Stimulated activated naive CD4-positive, alpha-beta T cell (primary cell): ENCODE results near the gene ASTN1.

Experiments used
- DNase-seq, 6 experiments: peaks; one replicate each; lab custom pipeline; 2025; lab: John Stamatoyannopoulos, UW

Gene ASTN1

GRCh38 chr1:176878750-176879536 is 285.6 kb downstream of the ASTN1 start:
- DNase-seq = no peak

- DNase-seq = no peak
These were observed 287.0 kb downstream of the ASTN1 start for GRCh38 chr1:176877557-176877956.

GRCh38 chr1:176876966-176877515 is 287.5 kb downstream of the ASTN1 start:
- DNase-seq = no peak

GRCh38 chr1:176869577-176869976 is 294.9 kb downstream of the ASTN1 start:
- no peak for DNase-seq

GRCh38 chr1:176866011-176866714 is 298.3 kb downstream of the ASTN1 start:
- no peak for DNase-seq

GRCh38 chr1:176864211-176864610 is 300.3 kb downstream of the ASTN1 start:
- DNase-seq = no peak

GRCh38 chr1:176863613-176864012 is 300.9 kb downstream of the ASTN1 start:
- no peak for DNase-seq

- DNase-seq = no peak
These were observed 306.0 kb downstream of the ASTN1 start for GRCh38 chr1:176858433-176858916.

- DNase-seq = no peak
These were observed 306.9 kb downstream of the ASTN1 start for GRCh38 chr1:176857632-176858031.

GRCh38 chr1:176854758-176855745 is 309.5 kb downstream of the ASTN1 start:
- DNase-seq = no peak

- DNase-seq = no peak
These were observed 310.4 kb downstream of the ASTN1 start for GRCh38 chr1:176854121-176854520.

GRCh38 chr1:176853503-176853902 is 311.0 kb downstream of the ASTN1 start:
- no peak for DNase-seq

- no peak for DNase-seq
These were observed 312.4 kb downstream of the ASTN1 start for GRCh38 chr1:176852124-176852523.

- no peak for DNase-seq
These were observed 313.6 kb downstream of the ASTN1 start for GRCh38 chr1:176850871-176851270.

- no peak for DNase-seq
These were observed 315.2 kb downstream of the ASTN1 start for GRCh38 chr1:176849281-176849680.

GRCh38 chr1:176847052-176847451 is 317.5 kb downstream of the ASTN1 start:
- no peak for DNase-seq

- DNase-seq = no peak
These were observed 320.9 kb downstream of the ASTN1 start for GRCh38 chr1:176843352-176844297.

- DNase-seq = no peak
These were observed 323.3 kb downstream of the ASTN1 start for GRCh38 chr1:176841238-176841637.

- DNase-seq = no peak
These were observed 325.3 kb downstream of the ASTN1 start for GRCh38 chr1:176839216-176839615.

- no peak for DNase-seq
These were observed 326.1 kb downstream of the ASTN1 start for GRCh38 chr1:176838276-176838995.
